Nephron progenitor cell (in vitro differentiated cells): ENCODE results near the gene TIMP4.

ENCODE experiments used
- DNase-seq: peaks from one replicate; pipeline ENCODE4 v3.0.0; 2021
- H3K27ac Mint-ChIP-seq: 2 replicates; pipeline ENCODE4 v1.8.0; 2021; ENCODE audit warnings: mild to moderate bottlenecking, moderate library complexity, mixed read lengths
- H3K27me3 Mint-ChIP-seq: 2 replicates; pipeline ENCODE4 v1.8.0; 2021; ENCODE audit warnings: mild to moderate bottlenecking, low read depth, mixed read lengths; ENCODE audit not compliant: poor library complexity
- H3K36me3 Mint-ChIP-seq: 2 replicates; pipeline ENCODE4 v1.8.0; 2021; ENCODE audit warnings: low read depth, mixed read lengths
- H3K4me1 Mint-ChIP-seq: 2 replicates; pipeline ENCODE4 v1.8.0; 2021; ENCODE audit warnings: mixed read lengths
- H3K4me3 Mint-ChIP-seq: 2 replicates; pipeline ENCODE4 v1.8.0; 2021; ENCODE audit warnings: mild to moderate bottlenecking, moderate library complexity, mixed read lengths
- H3K9me3 Mint-ChIP-seq: 2 replicates; pipeline ENCODE4 v1.8.0; 2021; ENCODE audit warnings: mild to moderate bottlenecking, moderate library complexity, mixed read lengths
- TF ChIP-seq, protein P1 (sequence below): fragments of 200-600 bp; sonication (generic); IDR thresholded peaks from 2 replicates; pipeline ENCODE4 v1.5.0; 2021; ENCODE audit warnings: antibody characterized with exemption

TIMP4 gene

DNA sequence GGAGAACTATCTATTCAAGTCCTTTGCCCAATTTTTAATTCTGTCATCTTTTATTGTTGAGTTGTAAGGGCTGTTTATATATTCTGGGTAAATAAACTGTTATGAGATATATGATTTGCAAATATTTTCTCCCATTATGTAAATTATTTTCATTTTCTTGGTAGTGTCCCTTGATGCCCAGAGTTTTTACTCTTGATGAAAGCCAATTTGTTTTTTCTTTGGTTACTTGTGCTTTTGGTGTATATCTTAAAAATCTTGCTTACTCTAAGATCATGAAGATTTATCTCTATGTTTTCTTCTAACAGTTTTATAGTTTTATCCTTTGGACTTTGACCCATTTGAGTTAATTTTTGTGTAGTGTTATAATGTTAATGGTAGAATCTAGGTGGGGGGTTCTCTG, 44.5 kb downstream of the TIMP4 start:
- Mint-ChIP-seq H3K27ac (no peak overlapping the region), H3K9me3 (peaks cover 18% of the 10 kb centered on the region), H3K4me3 (no peak overlapping the region), H3K36me3 (peaks cover 6% of the 10 kb centered on the region), H3K27me3 (peaks cover 10% of the 10 kb centered on the region), H3K4me1 (no peaks in the 10 kb centered on the region)
- no peak for DNase-seq
- TF ChIP-seq, protein P1, sequence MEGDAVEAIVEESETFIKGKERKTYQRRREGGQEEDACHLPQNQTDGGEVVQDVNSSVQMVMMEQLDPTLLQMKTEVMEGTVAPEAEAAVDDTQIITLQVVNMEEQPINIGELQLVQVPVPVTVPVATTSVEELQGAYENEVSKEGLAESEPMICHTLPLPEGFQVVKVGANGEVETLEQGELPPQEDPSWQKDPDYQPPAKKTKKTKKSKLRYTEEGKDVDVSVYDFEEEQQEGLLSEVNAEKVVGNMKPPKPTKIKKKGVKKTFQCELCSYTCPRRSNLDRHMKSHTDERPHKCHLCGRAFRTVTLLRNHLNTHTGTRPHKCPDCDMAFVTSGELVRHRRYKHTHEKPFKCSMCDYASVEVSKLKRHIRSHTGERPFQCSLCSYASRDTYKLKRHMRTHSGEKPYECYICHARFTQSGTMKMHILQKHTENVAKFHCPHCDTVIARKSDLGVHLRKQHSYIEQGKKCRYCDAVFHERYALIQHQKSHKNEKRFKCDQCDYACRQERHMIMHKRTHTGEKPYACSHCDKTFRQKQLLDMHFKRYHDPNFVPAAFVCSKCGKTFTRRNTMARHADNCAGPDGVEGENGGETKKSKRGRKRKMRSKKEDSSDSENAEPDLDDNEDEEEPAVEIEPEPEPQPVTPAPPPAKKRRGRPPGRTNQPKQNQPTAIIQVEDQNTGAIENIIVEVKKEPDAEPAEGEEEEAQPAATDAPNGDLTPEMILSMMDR: no peak

DNA sequence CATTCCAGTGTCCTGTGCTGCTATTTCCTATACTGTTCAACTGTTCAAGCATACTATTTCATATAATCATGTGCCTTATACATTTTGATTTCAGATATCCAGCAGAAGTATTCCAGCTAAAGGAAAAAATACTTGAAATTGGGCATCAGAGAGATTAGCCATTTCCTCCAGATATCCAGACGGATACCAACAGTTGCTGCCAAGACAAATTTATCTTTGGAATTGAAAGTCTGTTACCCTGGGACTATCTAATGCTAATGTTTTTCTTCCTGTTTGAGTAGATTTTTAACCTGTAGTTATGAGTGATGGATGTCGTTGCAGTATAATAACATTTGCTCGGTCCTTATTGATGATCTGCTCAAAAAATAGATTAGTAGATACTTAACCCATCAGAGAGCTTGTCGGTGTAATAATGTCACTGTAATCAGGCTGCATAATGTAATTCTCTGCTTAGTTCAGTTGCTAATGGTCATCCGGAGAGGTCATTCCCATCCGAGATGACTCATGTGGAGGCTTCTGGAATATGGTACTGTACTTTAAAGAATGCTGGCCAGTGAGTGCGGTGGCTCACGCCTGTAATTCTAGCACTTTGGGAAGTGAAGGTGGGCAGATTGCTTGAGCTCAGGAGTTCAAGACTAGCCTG, 51.5 kb downstream of the TIMP4 start:
- H3K27ac Mint-ChIP-seq: no peak overlapping the region
- TF ChIP-seq, protein P1: no peak
- H3K36me3 Mint-ChIP-seq: peaks cover 6% of the 10 kb centered on the region
- peaks cover 4% of the 10 kb centered on the region for H3K27me3 Mint-ChIP-seq
- H3K4me3 Mint-ChIP-seq: no peak overlapping the region
- no peak for DNase-seq
- no peaks in the 10 kb centered on the region for H3K4me1 Mint-ChIP-seq
- peaks cover 18% of the 10 kb centered on the region for H3K9me3 Mint-ChIP-seq
